NCI-H510A (cell line): ENCODE measurements around the gene ADCY9.

Experiments
- DNase-seq: peaks from one replicate; lab custom pipeline; 2025; lab: John Stamatoyannopoulos, UW

The ADCY9 gene

DNA sequence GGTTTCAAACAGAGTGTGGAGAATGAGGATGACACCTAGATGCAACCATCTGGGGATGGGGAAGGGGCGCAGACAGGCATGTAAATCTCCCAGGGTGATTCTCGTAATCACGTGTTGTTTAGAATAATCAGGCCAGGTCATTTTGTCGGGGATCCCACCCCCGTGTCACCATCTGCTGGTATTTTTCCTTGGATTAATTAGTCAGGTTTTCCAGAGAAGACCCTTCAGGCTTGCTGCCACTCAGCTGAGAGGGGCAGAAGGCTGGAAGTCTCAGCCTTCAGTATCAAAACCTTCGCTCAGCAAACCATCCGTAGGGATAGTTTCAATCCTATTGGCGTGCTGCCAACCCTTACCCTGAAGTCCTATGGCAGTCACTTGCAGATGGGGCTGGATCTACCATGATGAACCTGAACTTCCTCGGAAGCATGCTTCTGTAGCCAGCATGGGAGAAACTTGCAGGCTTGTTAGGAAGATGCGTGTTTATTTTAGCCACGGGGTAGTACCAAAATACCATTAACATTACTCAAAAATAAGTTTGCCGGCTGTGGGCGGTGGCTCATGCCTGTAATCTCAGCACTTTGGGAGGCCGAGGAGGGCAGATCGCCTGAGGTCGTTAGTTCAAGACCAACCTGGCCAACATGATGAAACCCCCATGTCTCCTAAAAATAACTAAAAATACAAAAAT lies 7.5 kb upstream of the ADCY9 start:
- DNase-seq, result no peak

DNA sequence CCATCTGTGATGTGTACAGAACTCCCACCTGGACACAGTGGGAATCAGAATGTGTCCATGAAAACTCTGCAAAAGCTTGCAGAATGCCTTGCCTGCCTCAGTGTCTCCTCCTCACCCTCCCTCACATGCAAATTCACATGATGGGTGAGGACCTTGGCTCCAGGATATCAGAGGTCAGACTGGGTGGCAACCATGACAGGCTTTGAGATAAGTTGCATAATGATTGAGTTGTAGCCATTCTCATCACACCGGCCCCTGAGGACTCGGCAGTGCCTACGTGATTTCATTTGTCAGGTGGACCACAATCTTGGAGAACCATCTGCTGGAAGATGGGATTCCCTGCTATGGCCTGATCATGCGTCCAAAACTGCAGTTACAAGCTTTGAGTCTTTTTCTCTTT lies 3.9 kb upstream of the ADCY9 start:
- no peak for DNase-seq

DNA sequence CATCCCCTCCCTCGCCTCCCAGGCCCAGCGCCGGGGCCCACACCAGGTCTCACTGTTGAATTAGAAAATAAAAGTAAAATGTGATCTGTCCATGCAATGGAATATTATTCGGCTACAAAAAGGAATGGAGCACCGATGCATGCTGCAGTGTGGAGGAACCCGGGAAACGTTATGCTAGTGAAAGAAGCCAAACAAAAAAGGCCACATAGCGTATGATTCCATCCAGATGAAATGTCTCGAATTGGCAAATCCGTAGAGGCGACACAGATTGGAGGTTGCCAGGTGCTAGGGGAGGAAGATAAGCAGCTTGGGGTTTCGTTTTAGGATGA lies 972 bp upstream of the ADCY9 start:
- DNase-seq, result no peak

DNA sequence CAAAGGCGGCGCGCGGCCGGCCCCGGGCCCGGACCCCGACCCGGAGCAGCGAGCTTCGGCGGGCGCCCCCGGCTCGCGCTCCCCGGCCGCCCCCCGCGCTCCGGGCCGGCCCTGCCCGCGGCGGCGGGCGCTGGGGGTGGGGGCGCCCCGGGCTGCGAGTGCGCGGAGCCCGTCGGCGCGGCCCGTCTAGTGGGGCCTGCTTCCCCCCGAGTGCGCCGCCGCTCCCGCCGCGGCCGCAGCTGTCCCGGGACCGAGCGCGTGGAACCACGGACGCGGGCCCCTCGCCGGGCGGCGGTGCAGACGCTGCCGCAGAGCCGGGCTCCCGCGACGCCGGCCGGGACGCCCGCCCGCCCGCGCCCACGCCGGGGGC lies 308 bp downstream of the ADCY9 start:
- DNase-seq, result no peak

DNA sequence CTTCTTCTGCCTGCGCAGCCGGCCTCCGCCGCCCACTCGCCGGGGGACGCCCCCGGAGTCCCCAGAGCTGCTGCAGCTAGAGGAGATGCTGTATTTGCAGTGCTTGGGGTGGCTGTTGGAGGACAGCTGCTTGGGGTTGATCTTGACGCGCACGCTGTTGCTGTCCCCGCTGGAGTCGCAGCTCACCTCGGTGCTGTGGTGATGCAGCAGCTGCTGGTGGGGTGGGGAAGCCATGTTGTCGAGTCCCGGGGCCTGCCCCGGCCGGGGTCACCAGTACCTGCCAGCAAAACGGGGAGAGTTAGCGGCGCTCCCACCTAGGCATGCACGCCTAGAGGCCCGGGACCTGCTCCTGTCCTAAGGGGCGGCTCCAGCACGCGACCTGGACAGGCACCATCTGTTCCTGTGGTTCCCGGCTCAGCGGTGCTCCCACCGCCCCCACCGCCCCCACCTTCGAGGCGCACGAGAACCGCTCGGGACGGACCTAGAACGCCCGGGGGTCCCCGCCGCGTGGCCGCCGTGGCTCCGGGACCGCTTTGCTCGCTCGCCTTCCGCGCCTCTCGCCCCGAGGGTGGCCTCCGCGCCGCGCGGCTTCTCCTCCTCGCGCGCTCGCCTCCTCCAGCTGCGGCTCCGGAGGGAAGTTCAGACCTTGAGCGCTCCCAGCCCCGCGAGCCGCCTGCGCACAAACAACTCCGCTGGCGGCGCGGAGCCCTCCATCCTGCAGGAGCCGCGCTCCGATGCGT lies 863 bp downstream of the ADCY9 start:
- DNase-seq, result no peak

DNA sequence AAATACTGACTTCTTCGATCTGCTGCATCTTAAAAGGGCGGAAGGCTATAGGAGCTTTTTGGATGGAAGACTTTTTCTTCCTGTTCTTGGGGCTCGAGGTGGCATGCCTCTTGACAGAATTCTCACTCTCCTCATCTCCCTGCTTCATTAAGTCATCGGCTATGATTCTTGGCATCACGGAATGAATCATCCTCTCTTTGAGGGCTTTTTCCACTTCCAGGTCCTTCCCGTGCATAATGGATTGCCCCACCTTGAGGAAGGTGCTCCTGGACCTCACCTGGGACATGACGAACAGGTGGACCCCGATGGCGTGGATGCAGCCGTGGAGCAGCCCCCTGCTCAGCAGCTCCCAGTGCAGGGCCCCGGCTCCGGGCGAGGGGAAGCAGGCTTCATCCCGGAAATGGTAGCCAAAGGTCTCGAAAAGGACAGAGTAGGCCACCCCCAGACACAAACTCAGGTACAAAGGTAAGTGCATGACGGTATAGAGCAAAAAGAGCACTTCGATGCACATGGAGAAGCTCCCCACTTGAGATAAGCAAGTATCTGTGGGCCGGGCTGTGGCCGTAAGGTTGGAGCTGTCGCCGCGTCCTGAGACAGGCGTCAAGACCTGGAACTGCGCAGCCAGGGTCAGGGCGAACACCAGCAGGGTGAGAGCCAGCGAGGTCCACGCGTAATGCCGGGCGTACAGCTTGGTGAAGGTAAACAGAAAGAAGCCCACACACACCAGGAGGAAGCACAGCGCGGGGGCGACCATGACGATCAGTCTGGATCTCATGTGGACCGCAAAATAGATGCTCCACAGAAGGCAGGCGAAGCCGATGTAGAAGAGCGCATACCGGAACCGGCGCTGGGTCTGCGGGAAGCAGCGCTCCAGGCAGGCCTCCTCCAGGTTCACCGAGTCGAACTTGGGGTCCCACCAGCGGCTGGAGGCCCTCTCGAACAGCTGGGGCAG lies 1.7 kb downstream of the ADCY9 start:
- DNase-seq, result no peak

DNA sequence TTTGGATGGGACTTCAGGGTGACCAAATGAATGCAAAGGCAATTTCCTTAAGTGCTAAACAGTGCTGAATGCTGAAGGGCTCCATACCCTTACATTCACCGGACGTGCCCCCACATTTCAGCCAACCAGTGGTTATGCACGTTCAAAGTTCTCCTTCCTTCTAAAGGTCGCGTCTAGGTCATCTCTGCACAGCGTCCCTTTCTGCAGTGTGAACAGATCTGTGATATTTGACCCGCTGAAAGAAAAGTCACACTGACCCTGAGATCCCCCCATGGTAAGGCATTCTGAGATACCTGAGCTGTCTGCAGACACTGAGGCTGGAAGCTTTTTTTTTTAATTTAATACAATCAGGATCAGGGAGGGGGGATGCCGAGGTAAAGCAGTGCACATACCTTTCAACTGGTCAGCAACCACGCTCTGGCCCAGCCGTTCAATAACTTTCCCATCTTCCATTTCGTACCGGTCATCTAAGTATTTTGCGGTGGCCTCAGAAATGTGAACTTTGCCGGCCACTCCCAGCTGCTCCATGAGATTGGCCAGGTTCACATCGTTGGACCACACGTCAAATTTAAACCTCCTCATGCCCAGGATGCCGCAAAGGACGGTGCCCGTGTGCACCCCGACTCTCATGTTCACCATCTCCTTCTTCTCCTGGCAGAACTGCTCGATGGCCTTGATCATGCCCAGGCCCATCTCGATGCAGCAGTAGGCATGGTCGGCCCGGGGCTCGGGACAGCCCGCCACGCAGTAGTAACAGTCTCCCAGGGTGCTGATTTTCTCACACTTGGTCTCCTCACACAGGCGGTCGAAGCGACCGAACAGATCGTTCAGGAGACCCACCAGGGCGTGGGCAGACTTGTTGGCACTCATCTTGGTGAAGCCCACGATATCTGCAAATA lies 2.6 kb downstream of the ADCY9 start:
- DNase-seq, result no peak

DNA sequence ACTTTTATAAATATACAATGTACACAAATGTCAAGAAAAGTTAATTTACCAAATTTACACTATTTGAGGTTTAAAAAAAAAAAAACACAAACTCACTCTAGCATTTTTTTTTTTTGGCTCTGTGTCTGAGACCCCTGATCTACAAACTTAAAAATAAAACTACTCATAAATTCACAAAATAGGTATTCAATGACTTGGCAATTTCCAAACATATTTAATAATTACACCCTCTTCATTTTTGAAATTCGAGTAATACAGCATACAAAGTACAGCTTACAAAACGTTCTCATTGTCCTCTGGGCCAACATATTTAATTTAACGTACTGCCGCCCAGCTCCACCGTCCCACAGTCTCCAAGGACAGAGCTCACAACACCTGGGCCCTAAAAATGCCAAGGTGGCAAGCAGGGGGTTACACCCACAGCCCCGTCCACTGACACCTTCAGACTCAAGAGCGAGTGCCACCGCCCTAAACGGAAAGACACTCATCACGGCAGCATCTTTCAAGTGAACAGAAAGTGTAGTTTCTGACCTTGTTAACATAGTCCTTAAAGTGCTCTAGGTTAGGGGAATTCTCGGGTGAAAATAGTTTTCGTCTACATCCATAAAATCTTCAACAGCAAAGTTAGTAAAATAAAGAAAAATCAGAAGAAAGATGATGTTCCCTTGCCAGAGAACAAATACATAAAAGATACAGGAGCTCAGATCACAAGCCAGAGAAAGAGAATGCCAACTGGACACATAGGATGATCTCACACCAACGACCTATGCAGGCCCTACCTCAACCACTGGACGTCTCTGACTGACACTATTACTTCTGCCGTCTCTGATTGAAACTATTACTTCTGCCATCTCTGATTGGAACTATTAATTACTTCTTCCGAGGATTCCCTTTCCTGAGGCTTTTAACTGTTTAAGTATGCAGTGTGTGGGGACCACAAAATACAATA lies 4.2 kb downstream of the ADCY9 start:
- no peak for DNase-seq

DNA sequence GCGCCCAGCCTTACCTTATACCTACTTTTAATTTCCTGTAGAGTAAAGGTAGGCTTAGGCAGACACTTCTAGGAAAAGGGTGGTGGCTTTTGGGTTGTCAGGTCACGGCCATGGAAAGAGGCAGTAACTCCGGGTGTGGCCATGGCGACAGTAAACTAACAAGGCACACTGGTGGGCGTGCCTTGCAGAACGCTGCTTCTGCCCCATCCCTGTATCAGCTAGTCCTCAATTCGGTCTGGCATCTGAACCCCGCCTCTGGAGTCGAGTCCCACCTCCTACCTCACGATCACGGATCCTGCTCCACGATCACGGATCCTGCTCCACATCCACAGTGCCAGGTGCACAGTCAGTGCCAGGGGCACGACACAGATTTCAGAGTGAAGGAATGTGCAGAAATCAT lies 5.6 kb downstream of the ADCY9 start:
- DNase-seq, result no peak

DNA sequence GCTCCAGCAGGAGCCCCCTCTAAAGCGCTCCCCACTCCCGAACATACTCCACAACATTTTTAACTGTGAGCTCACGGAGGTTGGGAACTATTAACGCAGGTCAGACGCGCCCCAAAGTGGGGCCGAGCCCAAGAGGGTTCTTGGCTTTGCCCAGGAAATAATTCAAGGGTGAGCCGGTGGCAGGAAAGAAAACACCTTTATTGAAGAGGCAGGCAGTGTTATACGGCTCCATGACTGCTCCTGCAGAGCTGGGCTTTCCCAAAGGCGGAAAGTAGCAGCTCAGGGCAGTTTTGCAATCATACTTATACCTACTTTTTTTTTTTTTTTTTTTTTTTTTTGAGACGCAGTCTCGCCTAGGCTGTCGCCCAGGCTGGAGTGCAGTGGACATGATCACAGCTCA lies 6.2 kb downstream of the ADCY9 start:
- DNase-seq, result no peak

DNA sequence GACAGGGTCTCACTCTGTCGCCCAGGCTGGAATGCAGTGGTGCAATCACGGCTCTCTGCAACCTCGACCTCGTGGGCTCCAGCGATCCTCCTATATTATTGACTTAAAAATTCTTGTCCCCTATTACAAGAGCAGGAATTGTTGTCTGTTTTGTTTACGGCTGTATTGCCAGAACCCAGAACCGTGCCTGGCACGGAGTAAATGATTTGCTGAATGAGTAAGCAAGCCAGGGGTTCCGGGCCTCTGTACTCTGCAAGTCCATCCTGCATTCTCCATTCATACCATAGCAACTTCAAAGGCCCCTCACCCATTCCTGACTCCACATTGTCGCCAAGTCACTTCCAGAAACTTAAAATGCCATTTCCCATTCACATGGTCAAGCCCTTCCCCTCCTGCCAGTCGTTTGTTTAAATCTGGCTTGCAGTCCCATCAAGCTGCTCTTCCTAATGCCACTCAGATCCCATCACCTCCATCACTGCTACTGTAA lies 6.9 kb downstream of the ADCY9 start:
- no peak for DNase-seq

DNA sequence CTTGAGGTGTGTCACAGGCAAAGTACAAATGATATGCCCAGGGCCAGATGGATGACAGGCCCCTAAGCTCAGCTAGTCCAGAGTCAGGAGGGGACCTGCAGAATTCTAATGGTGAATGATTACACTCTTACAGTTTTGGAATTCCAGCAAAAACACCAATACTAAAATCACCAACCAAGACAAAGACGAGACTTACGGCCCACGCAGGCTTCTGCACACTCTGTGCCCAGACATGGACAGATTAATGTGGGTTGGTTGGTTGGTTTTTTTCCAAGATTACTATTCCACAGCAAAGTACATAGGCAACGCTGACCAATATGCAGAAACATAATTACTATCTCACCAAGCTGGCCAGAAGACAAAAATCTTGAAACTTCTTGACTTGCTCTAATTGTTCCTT lies 9.7 kb downstream of the ADCY9 start:
- no peak for DNase-seq

DNA sequence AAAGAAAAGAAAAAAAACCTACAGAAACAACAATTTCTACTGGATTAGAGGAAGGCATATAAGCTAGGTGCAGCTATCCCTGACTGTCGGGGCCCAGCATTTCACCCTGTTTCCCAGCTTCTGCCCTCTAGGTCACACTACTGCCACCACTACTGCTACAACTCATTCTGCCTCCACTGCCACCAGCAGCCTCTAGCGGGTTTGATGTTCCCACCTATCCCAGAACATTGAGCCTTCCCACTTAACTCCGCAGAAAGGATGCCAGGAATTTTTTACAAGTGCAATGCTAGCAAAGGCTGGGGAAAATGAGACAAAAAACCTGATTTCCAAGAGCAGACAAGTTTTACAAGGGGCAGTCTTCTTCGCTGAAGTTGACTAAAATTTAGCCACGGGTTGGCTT lies 10.4 kb downstream of the ADCY9 start:
- no peak for DNase-seq

DNA sequence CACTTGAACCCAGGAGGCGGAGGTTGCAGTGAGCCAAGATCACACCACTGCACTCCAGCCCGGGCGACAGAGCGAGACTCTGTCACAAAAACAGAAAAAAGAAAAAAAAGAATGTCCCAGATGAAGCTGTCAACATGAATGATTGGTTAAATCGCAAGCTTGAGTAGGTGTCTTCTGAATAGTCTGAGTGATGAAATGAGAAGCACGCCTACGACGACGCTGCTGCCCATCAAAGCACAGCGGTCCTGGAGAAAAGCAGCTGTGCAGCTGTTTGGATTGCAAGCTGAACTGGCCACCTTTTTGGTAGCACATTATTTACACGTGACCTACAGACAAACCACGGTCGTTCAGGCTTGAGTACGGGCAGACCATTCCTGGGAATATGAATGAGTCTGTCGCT lies 12.5 kb downstream of the ADCY9 start:
- no peak for DNase-seq

DNA sequence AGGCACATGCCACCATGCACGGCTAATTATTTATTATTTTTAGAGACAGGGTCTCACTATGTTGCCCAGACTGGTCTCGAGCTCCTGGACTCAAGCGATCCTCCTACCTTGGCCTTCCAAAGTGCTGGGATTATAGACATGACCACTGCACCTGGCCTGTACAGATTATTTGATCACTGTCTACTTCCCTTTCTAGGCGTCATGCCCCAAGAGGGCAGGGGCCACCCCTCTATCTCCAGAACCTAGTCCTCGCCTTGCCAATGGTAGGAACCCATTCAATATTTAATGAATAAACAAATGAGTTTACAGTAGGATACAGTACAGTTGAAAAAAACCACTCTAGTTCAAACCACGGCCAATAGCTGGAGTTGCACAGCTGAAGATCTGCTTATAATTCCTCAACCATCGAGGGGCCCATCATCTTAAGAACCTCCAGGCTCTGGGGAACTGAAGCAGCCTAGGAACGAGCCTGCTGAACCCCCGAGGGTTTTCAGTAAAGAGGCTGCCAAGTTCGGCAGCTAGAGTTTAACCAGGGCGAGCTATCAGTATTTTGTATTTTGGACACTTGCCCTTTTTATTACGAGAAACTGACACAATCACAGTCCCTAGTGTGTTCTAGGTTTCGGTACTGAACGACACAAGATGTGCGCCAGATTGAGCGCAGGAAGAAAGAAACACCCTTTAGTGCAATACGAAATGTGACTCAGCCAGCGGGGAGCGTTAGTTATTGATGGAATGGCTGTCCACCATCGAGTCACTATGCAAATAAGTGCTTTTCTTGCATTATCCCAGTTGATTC lies 14.6 kb downstream of the ADCY9 start:
- DNase-seq, result no peak

DNA sequence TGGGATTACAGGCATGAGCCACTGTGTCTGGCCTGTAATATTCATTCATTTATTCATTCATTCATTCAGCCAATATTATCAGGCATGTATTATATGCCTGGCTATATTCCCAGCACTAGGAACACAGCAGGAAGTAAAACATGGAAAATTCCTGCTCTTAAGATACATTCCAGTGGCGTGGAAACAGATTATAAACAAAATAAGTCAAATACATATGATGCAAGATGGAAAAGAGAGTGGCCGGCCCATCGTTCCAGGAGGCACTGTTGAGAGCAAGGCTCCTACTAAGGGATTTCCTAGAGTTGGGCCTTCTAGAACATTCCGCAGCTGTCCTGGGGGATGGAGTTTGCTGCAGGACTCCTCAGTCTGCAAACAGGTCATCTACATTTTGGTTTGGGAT lies 17.7 kb downstream of the ADCY9 start:
- no peak for DNase-seq

DNA sequence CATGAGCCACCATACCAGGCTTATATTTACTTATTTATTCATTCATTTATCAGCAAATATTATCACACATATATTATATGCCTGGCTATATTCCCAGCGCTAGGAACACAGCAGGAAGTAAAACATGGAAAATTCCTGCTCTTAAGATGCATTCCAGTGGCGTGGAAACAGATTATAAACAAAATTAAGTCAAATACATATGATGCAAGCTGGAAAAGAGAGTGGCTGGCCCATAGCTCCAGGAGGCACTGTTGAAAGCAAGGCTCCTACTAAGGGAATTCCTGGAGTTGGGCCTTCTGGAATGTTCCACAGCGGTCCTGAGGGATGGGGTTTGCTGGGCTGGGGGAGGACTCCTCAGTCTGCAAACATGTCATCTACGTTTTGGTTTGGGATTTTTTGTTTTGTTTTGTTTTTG lies 18.4 kb downstream of the ADCY9 start:
- no peak for DNase-seq

DNA sequence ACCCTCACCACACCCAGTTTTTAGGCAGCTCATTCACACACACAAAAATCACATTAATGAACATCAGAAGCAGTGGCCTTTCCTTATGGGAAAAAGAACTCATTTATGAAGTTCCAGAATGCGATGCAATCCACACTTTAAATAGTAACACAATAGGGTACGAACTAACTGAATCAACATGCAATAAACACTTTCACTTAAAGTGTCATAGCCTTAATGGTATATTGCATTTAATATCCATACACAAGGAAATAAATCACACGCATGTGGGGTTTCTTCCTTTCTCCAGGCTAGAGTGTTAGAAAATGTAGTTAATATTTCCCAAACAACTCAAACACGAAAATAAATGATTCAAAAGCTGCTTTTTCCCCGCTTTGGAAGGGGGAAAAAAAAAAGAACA lies 19.7 kb downstream of the ADCY9 start:
- DNase-seq, result no peak

DNA sequence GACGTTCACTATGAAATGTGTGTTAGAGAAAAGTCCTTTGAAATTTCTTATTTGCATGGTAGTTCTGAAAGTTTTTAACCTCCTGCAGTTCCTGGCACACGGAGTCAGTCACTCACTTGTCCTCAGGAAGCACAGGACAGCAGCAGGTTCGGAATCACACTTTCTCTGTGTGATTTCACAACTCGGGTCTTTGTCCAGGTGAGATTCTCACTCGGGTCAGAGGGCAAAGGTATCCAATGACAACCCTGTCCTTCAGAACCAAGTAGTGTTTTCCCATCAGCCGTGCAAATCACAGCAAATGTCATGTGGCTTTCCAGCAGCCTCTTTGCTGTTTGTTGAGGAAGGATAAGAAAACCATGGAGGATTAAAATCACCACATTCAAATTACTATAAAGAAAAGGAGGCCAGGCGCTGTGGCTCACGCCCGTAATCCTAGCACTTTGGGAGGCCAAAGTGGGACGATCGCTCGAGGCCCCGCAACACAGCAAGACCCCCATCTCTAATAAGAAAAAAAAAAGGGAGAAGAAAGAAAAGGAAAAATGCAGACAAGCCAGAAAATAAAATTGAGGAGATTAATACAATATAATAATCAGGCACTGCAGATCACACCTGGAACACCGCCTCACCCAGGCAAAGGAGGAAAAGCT lies 22.0 kb downstream of the ADCY9 start:
- no peak for DNase-seq
